GM19397 (cell line): ENCODE results near the gene NMRK1.
A peak's percentile ranks its signal among the peaks of the same experiment; 100 is the strongest.

Experiments
- ATAC-seq: cut with Tn5 transposase; IDR thresholded peaks from one replicate; pipeline ENCODE4 v1.9.1; 2021; ENCODE audit warnings: mild to moderate bottlenecking, moderate library complexity; ENCODE audit not compliant: unreplicated experiment

NMRK1 gene

DNA sequence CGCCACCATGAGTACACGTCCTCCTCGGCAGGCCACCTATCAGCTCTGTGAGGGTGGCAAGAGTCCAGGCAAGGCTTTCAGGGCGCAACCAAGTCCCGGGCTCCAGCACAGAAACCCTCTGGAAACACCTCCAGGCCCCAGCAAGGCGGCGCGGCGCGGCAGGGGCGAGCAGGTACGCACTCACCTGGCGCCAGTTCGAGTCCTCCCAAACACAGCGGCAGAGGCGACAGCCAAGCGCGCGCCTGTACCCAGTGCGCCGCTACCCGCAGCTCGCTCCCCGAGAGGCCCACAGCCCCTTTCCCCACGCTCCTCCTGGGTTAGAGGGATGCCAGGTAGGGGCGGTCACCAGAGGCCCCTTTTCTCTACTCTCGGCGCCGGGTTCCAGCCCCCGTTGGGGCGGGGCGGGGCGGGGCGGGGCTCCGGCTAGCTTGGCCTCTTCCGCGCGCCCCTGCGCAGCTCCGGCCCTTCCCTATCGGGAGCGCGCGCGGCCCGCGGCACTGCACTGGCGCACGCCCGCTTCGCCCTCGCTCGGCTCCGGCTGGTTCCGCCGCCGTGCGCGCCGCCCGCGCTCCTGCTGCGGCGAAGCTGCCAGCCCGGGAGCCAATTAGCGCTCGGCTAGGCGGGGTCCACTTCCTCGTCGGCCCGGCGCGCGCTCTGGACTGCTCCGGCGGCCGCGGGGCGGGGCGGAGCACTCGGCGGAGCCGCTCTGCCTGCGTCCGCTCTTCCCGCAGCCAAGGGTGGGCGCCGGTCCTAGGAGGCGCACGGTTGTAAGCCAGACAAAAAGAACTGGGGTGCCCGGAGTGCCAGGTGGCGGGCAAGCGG, at the start of gene NMRK1, which contains the start of gene OSTF1:
NMRK1 (minus strand) TSS at position 332 of the 822 bp plus-strand sequence. CDS start 5,040 bp downstream, outside the sequence.
OSTF1 (plus strand) TSS at position 691 of the 822 bp plus-strand sequence. CDS start 179 bp downstream, outside the sequence.
- ATAC-seq: peak; percentile 92

DNA sequence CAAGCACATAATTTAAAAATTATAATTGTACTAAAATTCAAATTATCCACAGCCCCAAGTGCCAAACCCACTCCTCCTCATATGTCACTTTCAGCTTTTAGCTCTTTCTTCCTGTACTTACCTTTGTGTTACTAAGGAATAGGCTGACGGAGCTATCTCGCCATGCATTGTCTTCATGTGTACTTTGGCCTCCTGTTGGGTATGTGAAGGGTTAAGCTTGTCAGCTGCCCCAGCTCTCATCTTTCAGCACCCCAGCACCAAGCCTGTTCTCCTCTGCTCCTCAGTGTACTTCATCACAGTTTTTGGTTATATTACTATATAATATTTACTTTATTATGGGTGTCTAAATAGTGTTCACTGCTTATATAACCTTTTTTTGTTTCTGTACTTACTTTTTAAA, 46.5 kb upstream of the NMRK1 start:
- no peak for ATAC-seq

DNA sequence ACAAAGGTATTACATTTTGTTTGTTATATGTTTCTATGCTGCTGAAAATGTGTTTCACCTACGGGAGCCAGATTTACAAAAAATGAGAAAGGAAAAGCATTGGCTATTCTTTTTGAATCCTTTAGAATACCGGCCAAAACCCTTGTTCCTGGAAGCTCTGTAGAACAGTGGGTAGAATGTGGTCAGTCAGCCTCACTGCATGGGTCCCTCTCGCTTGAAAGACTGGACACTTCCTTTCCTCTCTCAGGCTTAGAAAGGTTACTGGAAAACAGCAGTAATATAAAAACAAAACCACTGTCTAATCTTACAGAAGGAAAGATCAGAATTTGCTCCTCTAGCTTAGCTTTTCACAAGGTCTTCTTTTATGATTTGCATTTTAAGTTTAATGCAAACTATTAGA, 45.4 kb upstream of the NMRK1 start:
- no peak for ATAC-seq

DNA sequence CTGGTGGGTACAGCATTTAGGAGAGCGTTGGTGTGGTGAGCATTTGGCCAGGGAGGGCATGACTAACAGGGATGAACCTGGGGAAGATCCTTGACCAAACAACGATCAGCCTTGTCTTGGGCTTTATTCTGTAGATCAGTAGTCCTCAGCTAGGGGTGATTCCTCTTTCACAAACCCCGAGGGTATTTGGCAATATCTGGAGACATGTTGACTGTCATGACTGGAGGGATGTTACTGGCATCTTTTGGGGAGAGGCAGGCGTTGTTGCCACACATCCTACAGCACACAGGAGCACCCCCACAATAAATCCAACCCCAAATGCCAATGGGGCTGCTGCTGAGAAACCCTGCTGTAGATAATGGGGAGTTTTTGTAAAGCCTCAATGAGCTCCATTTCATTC, 44.3 kb upstream of the NMRK1 start:
- ATAC-seq: no peak

DNA sequence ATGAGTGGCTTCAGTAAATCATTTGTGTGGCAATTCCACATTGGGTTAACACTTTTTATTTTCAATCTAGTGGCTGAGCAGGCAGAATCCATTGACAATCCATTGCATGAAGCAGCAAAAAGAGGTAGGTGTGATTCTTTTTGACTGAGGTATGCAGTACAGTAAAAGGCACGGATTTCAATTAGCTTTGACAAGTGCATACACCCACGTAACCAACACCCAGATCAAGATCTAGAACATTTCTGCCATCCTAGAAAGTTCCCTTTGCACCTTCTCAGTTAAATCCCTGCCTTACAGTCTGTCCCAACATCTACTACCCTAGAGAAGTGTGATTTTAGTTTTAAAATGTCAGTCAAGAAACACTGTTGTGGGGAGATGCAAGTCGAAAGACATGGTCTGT, 43.7 kb upstream of the NMRK1 start:
- no peak for ATAC-seq

DNA sequence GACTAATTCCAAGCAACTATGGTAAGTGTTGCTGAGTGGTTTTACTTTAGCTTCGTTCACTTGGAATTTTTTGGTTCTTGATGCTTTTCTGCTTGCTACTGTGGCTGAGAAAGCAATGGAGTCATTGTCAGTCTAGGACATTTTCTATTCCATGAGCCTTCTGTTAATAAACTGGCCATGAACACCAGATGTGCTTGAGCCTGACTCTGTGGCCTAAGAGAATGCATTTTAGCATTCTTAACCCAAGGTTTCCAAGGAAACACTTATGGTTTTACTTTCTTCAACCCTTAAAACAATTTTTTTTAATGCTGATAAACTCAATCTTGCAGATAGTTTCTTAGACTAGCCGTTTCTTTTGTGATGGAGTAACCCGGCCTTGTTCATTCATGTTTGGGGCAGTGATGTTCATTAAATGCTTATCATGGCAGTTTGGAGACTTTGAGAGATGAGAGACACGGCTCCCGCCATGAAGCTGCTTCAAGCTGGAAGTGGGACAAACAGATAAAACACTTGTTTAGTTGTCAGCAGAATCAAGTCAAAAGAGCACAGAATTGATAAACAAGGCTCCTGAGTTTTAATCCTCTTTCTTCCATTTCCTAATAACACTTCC, 42.8 kb upstream of the NMRK1 start:
- ATAC-seq: no peak

DNA sequence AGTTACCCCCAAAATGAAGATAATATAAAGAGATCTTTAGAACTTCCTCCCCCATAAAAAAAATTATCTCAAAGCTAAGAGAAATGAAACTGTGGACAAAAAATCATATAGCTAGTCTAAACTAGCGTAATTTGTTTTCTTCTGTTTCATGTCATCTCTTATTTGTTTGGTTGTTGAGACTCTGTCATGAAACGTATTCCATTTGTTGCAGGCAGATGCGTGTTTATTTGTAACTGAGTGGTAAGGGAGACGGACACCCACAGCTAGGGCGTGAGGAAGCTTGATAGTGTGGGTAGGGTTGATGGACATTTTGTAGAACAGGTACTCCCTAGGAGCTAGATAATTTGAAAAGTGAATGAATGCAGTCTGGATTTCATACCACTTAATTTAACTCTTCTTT, 42.2 kb upstream of the NMRK1 start:
- ATAC-seq: no peak

DNA sequence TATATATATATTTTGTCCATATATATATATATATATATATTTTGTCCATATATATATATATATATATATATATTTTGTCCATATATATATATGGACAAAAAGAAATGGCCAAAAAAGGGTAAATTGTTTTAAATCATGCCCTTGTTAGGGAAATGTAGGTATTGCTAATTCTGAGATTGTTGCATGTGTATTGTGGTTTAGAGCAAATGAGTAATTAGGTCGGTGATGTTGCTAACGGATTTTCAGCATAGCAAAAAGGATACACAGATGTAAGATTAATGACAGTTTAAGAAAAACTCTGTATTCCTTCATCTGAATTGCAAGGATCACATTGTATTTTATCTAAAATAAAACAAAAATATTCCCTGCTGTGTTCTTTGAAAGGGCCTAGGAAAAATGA, 40.6 kb upstream of the NMRK1 start:
- ATAC-seq: no peak

DNA sequence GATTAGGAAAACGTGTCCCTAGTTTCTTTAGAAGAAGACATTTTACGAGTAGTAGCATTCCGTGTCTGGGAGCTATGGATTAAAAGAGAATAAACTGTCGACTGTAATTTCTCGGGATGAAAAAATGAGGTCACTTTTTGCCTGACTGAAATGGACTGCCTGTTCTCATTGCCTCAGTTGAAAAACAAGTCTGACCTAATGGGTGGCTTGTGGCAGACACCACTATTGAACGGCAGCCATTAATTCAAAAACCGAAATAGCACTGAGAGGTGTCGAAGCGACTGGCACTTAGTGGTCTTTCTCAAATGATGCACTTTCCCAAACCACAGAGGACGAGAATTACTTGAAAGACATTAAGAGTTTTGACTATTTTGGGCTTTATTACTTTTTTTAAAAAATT, 35.7 kb upstream of the NMRK1 start:
- ATAC-seq: no peak

DNA sequence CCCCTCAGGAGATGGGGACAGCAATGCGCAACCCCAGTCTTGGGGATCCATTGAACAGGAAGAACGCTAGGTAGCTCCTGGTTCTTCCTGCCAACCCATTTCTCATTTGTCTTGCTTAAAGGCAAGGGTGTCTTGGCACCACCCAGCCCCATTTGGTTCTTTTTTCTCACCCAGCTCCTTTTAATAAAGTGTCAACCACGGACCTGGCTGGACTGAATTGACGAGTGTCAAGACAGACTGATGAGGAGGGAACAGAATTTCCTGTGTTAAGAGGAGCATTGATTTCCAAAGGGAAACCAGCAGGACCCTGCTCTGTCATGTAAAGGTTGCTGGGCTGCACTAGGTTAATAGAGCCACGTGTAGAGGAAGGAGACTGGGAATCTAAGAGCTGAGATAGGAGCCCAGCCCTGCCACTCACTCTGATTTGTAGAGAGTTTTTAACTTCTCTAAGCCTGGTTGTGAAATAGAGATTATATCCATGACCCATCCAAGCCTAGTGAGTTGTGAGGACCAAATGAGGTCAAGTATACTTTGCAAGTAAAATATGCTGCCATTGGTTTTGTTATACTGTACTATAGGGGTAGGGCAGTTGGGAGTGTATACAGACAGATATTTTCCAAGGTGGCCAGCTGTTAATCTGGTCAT, 34.1 kb upstream of the NMRK1 start:
- ATAC-seq: no peak

DNA sequence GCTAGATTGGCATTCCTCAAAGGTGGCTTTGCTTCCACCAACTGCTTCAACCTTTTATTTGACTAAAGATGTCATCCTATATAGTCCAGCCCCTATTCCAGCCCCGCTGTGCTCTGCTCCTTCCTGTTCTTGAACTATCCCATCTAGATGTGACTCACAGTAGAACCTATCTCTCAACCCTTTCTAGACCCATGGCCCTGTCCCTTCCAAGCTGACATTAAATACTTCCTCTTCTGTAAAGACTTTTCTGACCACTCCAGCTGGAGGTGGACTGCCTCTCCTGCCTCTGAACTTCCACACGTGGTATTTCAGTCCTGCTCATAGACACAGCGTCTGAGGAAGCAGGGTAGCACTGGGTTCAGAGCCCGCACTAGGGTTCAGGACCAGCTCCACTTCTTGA, 32.7 kb upstream of the NMRK1 start:
- no peak for ATAC-seq

DNA sequence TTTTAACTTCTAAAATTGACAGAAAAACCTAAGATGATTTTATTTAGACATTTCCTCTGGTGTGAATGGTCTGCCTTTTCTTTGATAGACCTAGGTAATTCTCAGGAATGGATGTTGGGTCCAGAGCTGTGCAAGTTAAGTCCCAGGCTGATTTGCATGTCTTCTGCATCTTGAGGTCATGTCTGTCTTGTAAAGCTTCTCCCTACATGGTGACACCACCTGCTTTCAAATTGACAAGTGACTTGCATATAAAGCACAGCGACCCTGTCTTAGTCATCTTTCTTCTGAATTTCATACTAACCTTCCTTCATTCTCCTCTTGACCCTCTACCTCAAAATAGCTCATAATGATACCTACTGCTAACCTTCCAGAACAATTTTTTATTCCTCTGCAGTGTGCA, 29.6 kb upstream of the NMRK1 start:
- ATAC-seq: no peak

DNA sequence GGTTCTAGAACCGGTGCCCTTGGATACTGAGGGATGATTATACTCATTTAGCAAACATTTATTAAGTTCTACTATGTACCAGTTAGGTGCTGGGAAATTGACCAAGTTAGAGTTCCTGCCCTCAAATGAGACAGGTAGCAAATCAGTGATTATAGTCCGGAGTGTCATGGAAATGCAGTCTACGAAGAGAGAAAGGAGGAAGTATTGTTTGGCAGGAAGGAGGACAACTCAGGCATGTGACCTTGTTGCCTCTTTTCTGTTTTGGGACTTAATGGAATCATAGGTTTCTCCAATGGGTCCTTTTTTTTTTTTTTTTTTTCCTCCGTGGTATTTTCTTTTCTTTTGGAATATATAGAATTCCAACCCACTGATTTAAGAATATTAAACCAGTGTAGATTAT, 28.4 kb upstream of the NMRK1 start:
- ATAC-seq: no peak

DNA sequence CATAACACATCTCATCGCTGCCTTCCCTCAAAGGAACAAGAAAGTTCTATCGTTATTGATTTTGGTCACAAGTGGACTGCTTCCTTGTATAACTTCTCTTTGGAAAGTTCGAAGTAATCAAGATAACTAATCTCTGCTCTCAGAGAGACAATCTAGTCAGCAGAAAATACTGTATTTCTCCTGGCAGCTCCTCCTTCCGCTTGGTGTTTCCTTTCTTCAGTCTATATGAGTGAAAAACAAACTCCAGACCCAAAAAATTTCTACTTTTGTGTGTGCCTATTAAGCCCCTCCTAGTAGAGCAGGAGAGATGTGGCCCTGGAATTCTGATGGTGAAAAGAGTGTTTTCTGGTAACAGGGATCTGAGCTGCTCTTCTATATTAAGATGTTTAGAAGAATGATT, 24.8 kb upstream of the NMRK1 start:
- no peak for ATAC-seq

DNA sequence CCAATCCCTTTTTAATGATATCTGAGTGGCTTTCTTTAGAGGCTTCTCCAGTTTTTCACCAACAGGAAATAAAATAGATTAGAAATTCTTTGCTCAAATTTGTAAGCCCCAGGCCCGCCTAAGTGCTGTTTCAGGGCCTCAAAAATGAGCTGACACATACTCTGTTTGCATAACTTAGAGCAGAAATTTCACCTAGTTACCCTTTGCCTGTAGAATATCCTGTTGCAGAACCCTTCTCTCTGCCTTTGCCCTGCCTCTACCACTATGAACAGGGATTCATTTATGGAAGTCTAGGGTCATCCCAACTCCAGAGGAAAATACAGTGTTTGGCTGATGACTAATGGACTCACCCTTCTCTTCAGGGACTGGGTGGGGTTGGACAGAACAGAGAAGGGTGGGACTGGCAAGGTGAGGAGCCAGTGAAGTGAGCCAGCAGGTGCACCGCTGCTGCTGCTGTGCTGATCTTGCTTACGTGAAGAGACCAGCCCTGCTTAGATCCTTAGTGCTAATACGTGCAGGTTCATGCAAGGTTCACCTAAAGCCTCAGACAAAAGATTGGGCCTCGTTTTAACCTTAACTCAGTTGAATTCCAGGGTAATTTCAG, 23.2 kb upstream of the NMRK1 start:
- ATAC-seq: no peak

DNA sequence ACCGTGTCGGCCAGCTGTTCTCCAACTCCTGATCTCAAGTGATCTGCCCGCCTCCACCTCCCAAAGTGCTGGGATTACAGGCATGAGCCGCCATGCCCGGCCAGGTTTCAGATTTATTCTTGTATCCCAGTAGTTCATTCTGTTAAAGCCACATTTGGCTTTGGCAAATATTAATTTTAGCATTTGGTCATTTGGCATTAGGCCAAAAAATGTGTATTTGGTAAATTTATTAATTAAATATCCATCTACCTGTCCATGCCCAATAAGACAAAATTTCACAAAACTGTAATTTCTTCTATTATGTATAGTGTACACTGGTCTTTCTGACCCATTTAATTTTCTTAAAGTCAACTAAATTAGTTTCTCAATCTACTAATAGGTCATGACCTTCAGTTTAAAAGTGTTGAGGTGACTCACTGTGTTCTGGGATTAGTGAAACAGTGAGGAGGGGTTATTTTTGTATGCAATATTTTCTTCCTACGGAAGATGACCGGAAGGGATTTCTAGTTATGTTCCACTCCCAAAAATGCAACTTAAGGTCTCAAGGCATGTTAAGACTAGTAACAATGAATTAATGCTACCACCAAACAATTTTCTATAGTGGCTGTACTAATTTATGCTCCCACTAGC, 21.4 kb upstream of the NMRK1 start:
- ATAC-seq: no peak

DNA sequence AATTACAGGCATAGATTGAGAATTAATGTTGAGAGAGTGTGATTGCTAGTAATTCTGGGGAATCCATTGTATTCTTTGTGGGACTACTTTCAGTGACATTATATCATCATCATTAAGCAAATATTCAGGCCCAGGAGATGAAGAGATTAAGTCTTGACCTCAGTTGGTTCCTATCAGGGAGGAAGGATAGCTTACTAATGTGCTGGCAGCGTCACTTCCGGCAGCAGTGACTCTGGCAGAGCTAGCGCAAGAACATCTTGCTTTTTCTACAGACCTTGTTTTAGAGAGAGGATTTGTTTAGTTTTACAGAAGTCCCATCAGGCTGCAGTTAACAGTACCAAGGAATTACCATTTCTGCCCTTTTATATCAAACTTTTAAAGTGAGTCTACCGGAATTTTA, 20.6 kb upstream of the NMRK1 start:
- no peak for ATAC-seq

DNA sequence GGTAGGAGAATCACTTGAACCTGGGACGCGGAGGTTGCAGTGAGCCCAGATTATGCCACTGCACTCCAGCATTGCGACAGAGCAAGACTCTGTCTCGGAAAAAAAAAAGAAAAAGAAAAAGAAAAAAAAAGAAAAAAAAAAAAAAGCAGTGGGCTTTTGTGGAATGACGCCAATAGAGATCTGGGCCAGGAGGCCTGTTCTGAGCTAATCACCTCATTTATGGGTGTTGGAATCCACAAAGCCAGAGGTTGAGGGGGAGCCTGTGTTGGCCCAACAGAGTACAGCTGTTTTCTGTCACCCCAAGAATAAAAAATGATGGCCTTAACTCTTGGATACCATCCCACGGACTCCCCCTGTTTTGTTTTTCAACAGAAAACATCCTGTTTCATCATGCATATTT, 18.9 kb upstream of the NMRK1 start:
- no peak for ATAC-seq

DNA sequence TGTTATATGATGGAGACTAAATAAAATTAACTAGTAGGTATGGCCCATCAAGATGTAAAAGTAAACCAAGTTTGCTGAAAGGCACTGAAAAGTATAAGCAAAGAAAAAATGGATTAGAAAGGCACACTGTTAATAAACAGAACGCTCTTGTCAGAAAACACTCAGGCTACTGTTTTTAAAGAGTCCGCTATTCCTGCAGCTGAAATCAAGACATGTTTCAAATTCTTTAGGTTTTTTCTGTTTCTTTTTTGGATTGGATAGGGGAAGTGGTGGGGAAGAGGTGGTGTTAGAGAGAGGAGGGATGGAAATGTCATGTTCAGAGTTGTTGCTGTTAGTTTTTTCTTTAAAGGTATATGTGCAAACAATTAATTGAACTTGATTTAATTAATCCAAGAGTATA, 17.9 kb upstream of the NMRK1 start:
- ATAC-seq: no peak

DNA sequence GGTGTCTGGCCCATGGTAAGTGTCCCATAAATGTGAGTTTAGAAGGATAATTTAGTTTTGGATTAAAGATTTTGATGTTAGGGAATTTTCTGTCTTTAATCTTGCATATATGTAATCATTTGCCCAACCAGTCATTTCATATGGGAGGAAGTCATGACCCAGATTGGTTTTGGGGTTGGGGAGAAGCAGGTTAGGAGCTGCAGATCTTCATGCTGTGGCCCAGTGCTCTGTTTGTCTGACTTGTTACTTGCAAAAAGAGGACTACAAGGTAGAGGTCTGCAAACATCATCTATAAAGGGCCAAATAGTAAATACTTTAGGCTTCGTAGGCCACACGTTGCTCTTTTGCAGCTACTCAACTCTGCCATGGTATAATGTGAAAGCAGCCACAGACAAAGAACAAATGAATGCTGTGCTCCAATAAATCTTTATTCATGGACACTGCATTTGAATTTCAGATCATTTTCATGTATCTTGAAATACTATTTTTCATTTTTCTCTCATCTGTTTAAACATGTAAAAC, 17.1 kb upstream of the NMRK1 start:
- no peak for ATAC-seq

DNA sequence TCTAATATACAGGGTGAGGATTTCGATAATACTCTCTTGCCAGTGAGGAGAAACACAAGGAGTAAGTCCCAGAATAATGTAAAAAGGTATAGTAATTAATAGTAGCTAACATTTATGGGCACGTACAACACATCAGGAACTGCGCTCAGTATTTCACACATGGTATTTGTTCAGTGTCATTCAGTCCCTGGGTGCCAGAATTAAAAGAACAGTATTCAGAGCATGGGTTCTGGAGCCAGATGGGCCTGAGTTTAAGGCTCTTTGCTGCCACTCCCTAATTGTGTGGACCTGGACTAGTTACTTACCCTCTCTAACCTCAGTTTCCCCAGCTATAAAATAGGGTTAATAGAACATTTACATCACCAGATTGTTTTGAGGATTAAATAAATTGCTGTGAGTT, 16.7 kb upstream of the NMRK1 start:
- ATAC-seq: no peak
